ENCODE results near the gene R3HDML. TPM values are rescaled to one million over a fixed set of nuclear protein-coding genes. Genes with fewer than 3 reads are reported as not detected.

Gene R3HDML
- total and polyA plus RNA-seq, 2 of the 13 experiments (the other 11 are each of a cell fraction or from before 2014, with no cell fraction given) = not detected

GRCh38 chr20:44393608-44394451 lies 57.0 kb downstream of the R3HDML start (continued):
- no peak for TF ChIP-seq GZF1 (CRISPR knock-in tag; IDR thresholded peaks at IDR 0.05)
- no peak for TF ChIP-seq ATF3 (CRISPR knock-in tag; IDR thresholded peaks at IDR 0.05)
- TF ChIP-seq IKZF4 (CRISPR knock-in tag; IDR thresholded peaks at IDR 0.05; ENCODE audit: borderline replicate concordance, low read depth, not compliant biosample characterization) = peak; percentile 35
- TF ChIP-seq ATF7-NPFF (CRISPR knock-in tag; IDR thresholded peaks at IDR 0.05; ENCODE audit: low read depth) = no peak; the same call in 1 of the 2 replicates
- no peak for TF ChIP-seq CHCHD3 (CRISPR knock-in tag; IDR thresholded peaks at IDR 0.05)
- TF ChIP-seq ZNF614 (CRISPR knock-in tag; IDR thresholded peaks at IDR 0.05; ENCODE audit: borderline replicate concordance) = no peak
- peak; percentile 29 for TF ChIP-seq AGO2 (optimal IDR thresholded peaks at IDR 0.05; ENCODE audit: low read depth, low read length)
- TF ChIP-seq ZNF264 (CRISPR knock-in tag; IDR thresholded peaks at IDR 0.05) = 0 out of 2 replicates have a peak, but pooled peaks have one; percentile 27
- TF ChIP-seq TEAD3 (CRISPR knock-in tag; optimal IDR thresholded peaks at IDR 0.05; ENCODE audit: borderline replicate concordance) = no peak
- no peak for TF ChIP-seq EEA1 (CRISPR knock-in tag; IDR thresholded peaks at IDR 0.05; ENCODE audit: borderline replicate concordance)
- TF ChIP-seq POLR2A (IDR thresholded peaks at IDR 0.05; ENCODE audit: insufficient read depth in 1 of 2, low read depth in 2 of 2, low read length in 2 of 2) = peak in 1 of 2 experiments; percentile 37; a peak in 1 of 4 replicates
- TF ChIP-seq MBD4 (IDR thresholded peaks at IDR 0.05; ENCODE audit: borderline replicate concordance, low read length) = no peak
- 0 out of 2 replicates have a peak, but pooled peaks have one; percentile 24 for TF ChIP-seq NFATC3 (CRISPR knock-in tag; IDR thresholded peaks at IDR 0.05)
- TF ChIP-seq ZFAT (CRISPR knock-in tag; conservative IDR thresholded peaks at IDR 0.05) = no peak
- no peak for TF ChIP-seq KDM2A (CRISPR knock-in tag; IDR thresholded peaks at IDR 0.05; ENCODE audit: borderline replicate concordance, low read depth)
- TF ChIP-seq, protein P1, sequence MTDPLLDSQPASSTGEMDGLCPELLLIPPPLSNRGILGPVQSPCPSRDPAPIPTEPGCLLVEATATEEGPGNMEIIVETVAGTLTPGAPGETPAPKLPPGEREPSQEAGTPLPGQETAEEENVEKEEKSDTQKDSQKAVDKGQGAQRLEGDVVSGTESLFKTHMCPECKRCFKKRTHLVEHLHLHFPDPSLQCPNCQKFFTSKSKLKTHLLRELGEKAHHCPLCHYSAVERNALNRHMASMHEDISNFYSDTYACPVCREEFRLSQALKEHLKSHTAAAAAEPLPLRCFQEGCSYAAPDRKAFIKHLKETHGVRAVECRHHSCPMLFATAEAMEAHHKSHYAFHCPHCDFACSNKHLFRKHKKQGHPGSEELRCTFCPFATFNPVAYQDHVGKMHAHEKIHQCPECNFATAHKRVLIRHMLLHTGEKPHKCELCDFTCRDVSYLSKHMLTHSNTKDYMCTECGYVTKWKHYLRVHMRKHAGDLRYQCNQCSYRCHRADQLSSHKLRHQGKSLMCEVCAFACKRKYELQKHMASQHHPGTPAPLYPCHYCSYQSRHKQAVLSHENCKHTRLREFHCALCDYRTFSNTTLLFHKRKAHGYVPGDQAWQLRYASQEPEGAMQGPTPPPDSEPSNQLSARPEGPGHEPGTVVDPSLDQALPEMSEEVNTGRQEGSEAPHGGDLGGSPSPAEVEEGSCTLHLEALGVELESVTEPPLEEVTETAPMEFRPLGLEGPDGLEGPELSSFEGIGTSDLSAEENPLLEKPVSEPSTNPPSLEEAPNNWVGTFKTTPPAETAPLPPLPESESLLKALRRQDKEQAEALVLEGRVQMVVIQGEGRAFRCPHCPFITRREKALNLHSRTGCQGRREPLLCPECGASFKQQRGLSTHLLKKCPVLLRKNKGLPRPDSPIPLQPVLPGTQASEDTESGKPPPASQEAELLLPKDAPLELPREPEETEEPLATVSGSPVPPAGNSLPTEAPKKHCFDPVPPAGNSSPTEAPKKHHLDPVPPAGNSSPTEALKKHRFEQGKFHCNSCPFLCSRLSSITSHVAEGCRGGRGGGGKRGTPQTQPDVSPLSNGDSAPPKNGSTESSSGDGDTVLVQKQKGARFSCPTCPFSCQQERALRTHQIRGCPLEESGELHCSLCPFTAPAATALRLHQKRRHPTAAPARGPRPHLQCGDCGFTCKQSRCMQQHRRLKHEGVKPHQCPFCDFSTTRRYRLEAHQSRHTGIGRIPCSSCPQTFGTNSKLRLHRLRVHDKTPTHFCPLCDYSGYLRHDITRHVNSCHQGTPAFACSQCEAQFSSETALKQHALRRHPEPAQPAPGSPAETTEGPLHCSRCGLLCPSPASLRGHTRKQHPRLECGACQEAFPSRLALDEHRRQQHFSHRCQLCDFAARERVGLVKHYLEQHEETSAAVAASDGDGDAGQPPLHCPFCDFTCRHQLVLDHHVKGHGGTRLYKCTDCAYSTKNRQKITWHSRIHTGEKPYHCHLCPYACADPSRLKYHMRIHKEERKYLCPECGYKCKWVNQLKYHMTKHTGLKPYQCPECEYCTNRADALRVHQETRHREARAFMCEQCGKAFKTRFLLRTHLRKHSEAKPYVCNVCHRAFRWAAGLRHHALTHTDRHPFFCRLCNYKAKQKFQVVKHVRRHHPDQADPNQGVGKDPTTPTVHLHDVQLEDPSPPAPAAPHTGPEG (CRISPR knock-in tag; IDR thresholded peaks at IDR 0.05) = no peak; the same call in 1 of the 2 replicates
- TF ChIP-seq ZEB1 (IDR thresholded peaks at IDR 0.05; ENCODE audit: insufficient replicate concordance, low read depth) = no peak
- TF ChIP-seq ATAD3A (CRISPR knock-in tag; IDR thresholded peaks at IDR 0.05) = no peak
- TF ChIP-seq POLR2G (IDR thresholded peaks at IDR 0.05; ENCODE audit: low read depth, low read length) = 0 out of 2 replicates have a peak, but pooled peaks have one; percentile 32
- TF ChIP-seq JUNB (CRISPR knock-in tag; IDR thresholded peaks at IDR 0.05; ENCODE audit: borderline replicate concordance) = no peak
- TF ChIP-seq ZNF256 (CRISPR knock-in tag; conservative IDR thresholded peaks at IDR 0.05) = no peak

Data from HepG2 (cell line).